ENCODE data around the gene FLVCR1. TPM values are rescaled to one million over a fixed set of nuclear protein-coding genes. Genes with fewer than 3 reads are reported as not detected.
A peak's percentile ranks its signal among the peaks of the same experiment; 100 is the strongest.

Gene FLVCR1
- 10 to 100 TPM; 11.4 to 16.7 TPM for total RNA-seq

DNA sequence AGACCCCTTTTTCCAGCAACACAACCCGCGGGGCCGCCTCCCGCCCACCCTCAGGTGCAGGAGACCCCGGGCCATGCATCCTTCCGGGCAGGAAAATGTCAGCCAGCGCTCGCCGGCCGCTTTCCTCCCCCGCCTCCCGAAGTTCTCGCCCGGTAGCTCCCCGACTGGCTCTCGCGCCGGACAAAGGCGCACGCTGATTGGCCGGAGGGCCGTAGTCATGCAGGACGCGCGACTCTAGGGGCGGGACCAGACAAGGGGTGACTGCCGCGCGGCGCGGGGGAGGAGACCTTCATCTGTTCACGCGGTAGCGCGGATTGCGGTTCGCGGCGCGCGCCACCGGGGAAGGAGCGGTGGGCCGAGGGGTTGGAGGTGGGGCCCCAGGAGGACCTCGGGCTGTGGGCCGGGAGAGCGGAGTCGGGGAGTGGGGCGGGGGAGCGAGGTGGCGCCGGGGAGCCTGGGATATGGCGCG is at the start of gene FLVCR1:
FLVCR1 (plus strand) TSS at position 284 of the 469 bp plus-strand sequence; CDS start at position 462, 178 bp downstream.
- Mint-ChIP-seq H3K36me3 (ENCODE audit: low read depth) (peaks cover 11% of the 10 kb centered on the region), H3K4me3 (no peak within 1 kb of the TSS), H3K27ac (peak within 1 kb of the TSS; percentile 98), H3K9me3 (no peaks in the 10 kb centered on the region), H3K4me1 (peaks cover 27% of the 10 kb centered on the region), H3K27me3 (no peaks in the 10 kb centered on the region)
- DNase-seq: peak; percentile 98
- ChIA-PET POLR2A (interaction anchor here (0.5 to 0.6 kb wide), 2 partner anchors 67 to 249 kb away, joined by 3 read pairs; partner anchors contain the start of gene ATF3), CTCF (interaction anchor here (0.7 kb wide), 1 partner anchor 361 kb away, joined by 3 read pairs; no protein-coding TSS in a partner anchor)

DNA sequence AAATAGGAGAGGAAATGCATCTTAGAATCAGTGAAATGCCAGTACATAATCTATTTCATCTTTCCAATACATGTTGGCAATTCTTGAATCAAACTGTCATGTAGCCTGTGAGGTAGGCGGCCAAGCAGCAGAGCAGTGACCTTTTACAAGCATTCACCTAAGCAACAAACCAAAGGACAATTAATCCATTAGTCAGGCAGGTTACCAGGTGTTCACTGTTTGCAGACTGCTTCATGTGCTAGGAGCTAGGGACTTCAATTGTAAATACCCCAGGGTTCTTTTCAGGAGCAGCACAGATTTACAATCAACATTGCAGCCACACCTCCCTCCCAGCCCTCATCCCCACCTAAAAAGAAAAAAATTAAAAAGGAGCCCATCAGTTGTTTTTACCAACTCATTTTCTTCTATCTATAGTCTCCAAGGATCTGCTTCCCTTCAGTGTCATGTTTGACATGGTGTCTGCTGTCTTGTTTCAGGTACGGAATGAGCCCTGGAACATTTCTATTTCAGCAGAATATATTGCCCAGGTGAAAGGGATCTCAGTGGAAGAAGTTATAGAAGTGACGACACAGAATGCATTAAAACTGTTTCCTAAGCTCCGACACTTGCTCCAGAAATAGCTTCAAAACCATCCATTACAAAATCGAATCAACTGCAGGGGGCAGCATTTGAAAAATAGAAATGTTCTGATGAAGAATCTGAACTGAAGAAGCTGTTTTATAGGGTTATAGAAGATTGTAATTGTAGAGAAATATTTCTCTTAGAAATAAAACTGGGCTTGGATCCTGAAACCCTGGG is 43.3 kb upstream of the FLVCR1 start:
- H3K4me3 Mint-ChIP-seq: no peak overlapping the region
- H3K36me3 Mint-ChIP-seq (ENCODE audit: low read depth): no peaks in the 10 kb centered on the region
- peak; percentile 22 for DNase-seq
- H3K9me3 Mint-ChIP-seq: no peaks in the 10 kb centered on the region
- peaks cover 2% of the 10 kb centered on the region for H3K4me1 Mint-ChIP-seq
- CTCF ChIA-PET: interaction anchor here (0.9 to 1.2 kb wide), 4 partner anchors 9 to 180 kb away, joined by 3 read pairs; no protein-coding TSS in a partner anchor
- POLR2A ChIA-PET: no interaction called here
- H3K27ac Mint-ChIP-seq: no peak overlapping the region
- H3K27me3 Mint-ChIP-seq: no peaks in the 10 kb centered on the region

DNA sequence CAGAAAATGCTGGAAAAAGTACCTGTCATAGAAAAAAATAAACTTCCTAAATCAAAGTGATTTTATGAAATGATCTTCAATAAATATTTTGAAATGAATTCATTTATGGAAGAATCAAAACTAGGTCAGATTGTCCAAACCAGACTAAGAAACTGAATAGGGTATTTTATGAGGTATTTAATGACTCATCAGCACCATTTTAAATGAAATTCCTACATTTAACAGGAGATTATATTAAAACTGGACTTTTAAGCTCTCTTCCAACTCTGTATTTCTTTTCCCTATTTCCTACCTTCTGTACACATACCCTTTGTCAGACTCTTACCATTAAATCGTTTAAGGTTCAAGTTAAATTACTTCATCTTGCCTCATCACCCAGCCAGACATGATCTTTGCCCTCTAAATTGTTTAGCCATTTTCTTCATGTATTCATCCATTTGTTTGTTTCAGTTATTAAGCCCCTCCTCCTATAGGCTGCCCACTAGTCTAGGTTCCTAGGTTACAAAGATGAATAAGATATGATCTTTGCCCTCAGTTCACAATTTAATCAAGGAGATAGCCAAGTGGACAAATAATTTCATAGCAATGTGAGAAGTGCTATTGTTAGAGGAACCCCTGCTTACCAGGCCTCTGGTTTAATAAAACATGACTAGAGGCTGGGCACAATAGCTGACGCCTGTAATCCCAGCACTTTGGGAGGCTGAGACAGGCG is 41.4 kb upstream of the FLVCR1 start:
- DNase-seq: no peak
- Mint-ChIP-seq H3K4me3 (no peak overlapping the region), H3K9me3 (no peaks in the 10 kb centered on the region), H3K4me1 (peaks cover 3% of the 10 kb centered on the region), H3K36me3 (ENCODE audit: low read depth) (no peaks in the 10 kb centered on the region), H3K27ac (no peak overlapping the region), H3K27me3 (no peaks in the 10 kb centered on the region)
- ChIA-PET CTCF (no interaction called here), POLR2A (no interaction called here)

DNA sequence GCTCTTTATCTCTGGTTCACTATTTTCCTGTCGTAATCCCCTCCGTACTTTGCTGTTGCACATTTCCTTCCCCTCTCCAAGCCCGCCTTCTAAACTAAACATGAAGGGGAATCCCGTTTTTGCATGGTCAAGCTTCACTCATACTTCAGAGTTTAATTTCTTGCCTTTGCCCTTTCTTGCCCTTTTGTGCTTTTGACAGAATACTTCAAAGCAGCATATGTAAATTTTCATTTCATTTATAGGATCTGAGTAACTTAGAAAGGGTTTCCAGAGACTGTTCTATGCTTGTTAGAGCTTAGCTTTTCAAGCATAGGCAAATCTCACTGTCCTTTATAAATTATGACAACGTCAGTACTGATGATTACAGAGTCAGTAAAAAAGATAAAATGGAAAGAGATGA is 38.3 kb upstream of the FLVCR1 start:
- H3K9me3 Mint-ChIP-seq: peaks cover 8% of the 10 kb centered on the region
- no peak overlapping the region for H3K27ac Mint-ChIP-seq
- CTCF ChIA-PET: interaction anchor here (0.5 to 0.6 kb wide), 2 partner anchors 16 to 164 kb away, joined by 3 read pairs; no protein-coding TSS in a partner anchor
- no peak overlapping the region for H3K4me3 Mint-ChIP-seq
- POLR2A ChIA-PET: interaction anchor here (0.6 kb wide), 1 partner anchor 83 kb away, joined by 3 read pairs; no protein-coding TSS in a partner anchor
- no peaks in the 10 kb centered on the region for H3K27me3 Mint-ChIP-seq
- H3K4me1 Mint-ChIP-seq: peaks cover 3% of the 10 kb centered on the region
- no peaks in the 10 kb centered on the region for H3K36me3 Mint-ChIP-seq (ENCODE audit: low read depth)
- no peak for DNase-seq

DNA sequence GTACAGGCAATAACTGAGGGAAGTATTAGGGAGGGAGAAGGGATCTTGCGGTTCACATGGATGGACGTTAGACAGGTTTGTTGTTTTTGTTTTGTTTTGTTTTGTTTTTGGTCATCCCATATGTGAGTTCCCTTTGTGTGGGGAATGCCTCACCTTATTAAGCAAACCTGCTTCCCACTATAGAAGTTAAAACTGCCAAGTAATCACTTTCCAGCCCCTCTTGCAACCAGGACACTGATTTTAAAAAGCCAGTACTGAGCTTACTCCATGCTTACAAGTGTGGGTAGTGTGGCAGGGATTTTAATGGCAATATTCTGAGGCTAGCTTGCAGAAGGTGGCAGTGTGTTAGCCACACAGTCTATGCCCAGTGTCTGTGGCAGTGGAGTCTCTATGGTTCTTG is 37.1 kb upstream of the FLVCR1 start:
- H3K4me1 Mint-ChIP-seq: peaks cover 3% of the 10 kb centered on the region
- DNase-seq: no peak
- H3K36me3 Mint-ChIP-seq (ENCODE audit: low read depth): no peaks in the 10 kb centered on the region
- peaks cover 15% of the 10 kb centered on the region for H3K9me3 Mint-ChIP-seq
- no peaks in the 10 kb centered on the region for H3K27me3 Mint-ChIP-seq
- POLR2A ChIA-PET: no interaction called here
- CTCF ChIA-PET: interaction anchor here (0.9 kb wide), 1 partner anchor 174 kb away, joined by 3 read pairs; no protein-coding TSS in a partner anchor
- no peak overlapping the region for H3K4me3 Mint-ChIP-seq
- no peak overlapping the region for H3K27ac Mint-ChIP-seq

DNA sequence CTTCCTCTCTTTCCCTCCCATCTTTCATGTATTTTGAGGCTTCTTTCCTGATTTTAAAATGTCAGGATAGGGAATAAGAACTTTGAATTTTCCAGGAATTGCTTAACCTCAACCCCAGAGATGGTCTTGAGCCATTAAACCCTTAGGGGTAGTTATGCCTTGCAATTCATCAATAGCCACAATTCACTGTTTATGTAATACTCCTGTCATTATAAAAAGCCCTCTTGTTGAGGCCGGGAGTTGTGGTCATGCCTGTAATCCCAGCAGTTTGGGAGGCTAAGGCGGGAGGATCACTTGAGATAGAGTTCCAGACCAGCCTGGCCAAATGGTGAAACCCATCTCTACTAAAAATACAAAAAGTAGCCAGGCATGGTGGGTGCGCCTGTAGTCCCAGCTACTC is 35.1 kb upstream of the FLVCR1 start:
- CTCF ChIA-PET: interaction anchor here (0.5 to 1.3 kb wide), 2 partner anchors 8 to 18 kb away, joined by 3 read pairs; no protein-coding TSS in a partner anchor
- no peak overlapping the region for H3K27ac Mint-ChIP-seq
- H3K4me1 Mint-ChIP-seq: peaks cover 3% of the 10 kb centered on the region
- no peak for DNase-seq
- no peaks in the 10 kb centered on the region for H3K27me3 Mint-ChIP-seq
- POLR2A ChIA-PET: no interaction called here
- peaks cover 21% of the 10 kb centered on the region for H3K9me3 Mint-ChIP-seq
- no peaks in the 10 kb centered on the region for H3K36me3 Mint-ChIP-seq (ENCODE audit: low read depth)
- H3K4me3 Mint-ChIP-seq: no peak overlapping the region

DNA sequence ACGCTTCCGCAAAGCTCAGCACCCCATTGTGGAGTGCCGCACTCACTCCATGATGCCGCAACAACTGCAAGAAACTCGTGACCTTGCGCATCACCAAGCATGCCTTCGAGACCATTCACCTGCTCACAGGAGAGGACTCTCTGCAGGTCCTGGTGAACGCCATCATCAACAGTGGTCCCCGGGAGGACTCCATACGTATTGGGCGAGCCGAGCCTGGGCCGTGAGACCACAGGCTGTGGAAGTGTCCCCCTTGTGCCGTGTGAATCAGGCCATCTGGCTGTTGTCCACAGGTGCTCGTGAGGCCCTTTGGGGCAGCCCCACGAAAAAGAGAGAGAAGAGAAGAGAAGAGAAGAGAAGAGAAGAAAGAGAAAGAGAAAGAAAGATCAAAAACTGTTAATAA is 33.9 kb upstream of the FLVCR1 start:
- ChIA-PET CTCF (interaction anchor here (0.6 kb wide), 1 partner anchor 315 kb away, joined by 3 read pairs; no protein-coding TSS in a partner anchor), POLR2A (no interaction called here)

DNA sequence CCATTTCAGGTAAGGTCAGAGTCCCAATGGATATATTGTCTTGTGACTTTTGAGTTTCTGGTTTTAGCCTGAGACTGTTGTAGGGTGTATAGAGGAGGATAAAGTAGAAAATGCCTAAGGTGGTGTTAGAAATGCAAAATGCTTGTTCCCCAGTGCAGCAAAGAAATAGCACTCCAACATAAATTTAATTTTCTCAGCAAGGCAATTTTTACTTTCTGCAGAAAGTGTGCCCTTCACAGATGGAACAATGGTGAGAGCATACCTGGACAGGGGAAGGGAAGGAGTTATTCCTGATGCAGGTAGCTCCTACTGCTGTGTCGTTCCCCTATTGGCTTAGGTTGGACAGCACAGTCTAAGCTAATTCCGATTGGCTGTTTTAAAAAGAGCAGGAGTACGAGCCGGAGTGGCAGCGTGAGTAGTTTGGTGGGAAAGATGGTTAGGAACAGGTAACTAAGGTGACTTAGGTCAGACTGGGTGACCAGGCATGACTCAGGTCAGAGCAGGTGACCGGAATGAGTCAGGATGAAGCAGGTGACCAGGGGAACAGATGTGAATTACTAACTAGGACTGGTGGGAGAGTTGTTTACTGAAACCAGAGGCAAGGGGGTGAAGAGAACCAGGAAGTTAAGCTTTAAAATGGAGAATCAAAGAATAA is 32.1 kb upstream of the FLVCR1 start:
- Mint-ChIP-seq H3K4me3 (no peak overlapping the region), H3K36me3 (ENCODE audit: low read depth) (no peaks in the 10 kb centered on the region), H3K4me1 (no peaks in the 10 kb centered on the region), H3K27ac (no peak overlapping the region), H3K9me3 (peaks cover 21% of the 10 kb centered on the region), H3K27me3 (no peaks in the 10 kb centered on the region)
- CTCF ChIA-PET: no interaction called here
- DNase-seq: no peak
- POLR2A ChIA-PET: no interaction called here

More for the DNA sequence above, 33.9 kb upstream of the FLVCR1 start:
- Mint-ChIP-seq H3K36me3 (ENCODE audit: low read depth) (no peaks in the 10 kb centered on the region), H3K27me3 (no peaks in the 10 kb centered on the region), H3K4me1 (peaks cover 3% of the 10 kb centered on the region), H3K27ac (no peak overlapping the region), H3K9me3 (peaks cover 21% of the 10 kb centered on the region), H3K4me3 (no peak overlapping the region)
- no peak for DNase-seq

DNA sequence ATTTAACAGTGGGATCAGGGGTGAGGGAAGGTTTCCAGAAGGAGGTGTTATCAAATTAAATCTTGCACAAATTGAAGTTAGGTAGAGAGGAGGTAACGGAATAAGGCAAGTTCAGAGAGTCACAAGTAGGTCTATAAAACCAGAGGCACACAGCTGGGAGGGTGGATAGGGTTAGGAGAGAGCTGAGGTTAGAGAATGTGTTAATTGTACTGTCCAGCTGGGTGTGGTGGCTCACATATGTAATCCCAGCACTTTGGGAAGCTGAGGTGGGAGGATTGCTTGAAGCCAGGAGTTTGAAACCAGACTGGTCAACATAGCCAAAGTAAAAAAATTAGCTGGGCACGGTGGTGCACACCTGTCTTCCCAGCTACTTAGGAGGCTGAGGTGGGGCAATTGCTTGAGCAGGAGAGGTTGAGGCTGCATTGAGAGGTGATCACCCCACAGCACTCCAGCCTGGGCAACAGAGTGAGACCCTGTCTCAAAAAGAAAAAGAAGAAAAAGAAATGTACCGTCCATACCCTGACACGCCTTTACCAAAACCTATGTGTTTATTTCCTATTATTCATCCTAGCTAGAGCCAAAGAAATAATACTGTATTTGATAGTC is 30.8 kb upstream of the FLVCR1 start:
- Mint-ChIP-seq H3K9me3 (peaks cover 21% of the 10 kb centered on the region), H3K4me1 (peaks cover 4% of the 10 kb centered on the region), H3K27me3 (no peaks in the 10 kb centered on the region), H3K27ac (no peak overlapping the region), H3K36me3 (ENCODE audit: low read depth) (no peaks in the 10 kb centered on the region), H3K4me3 (no peak overlapping the region)
- DNase-seq: no peak
- ChIA-PET CTCF (interaction anchor here (1.1 to 1.5 kb wide), 3 partner anchors 11 to 75 kb away, joined by 3 to 4 read pairs (median 3); no protein-coding TSS in a partner anchor), POLR2A (no interaction called here)

DNA sequence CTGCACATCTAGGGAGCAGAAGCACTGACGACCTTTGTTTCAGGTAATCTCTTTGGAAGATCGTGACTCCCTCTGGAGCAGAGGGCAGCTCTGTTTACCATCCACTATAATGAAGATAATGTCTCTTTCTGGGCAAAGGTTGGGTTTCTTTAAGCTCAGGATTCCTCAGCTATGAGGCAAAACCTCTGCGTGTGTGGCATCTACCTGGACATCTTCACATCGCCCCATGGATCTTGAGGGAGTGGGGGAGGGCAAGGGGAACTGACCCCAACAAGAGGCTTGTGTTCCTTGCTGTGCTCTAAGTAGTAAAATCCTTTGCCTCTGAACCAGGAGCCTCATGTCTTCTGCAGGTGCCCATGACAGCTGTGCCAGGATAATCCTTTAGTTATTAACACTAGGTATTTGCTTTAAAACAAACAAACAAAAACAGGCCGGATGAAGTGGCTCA is 30.2 kb upstream of the FLVCR1 start:
- Mint-ChIP-seq H3K27me3 (no peaks in the 10 kb centered on the region), H3K4me1 (peaks cover 4% of the 10 kb centered on the region), H3K36me3 (ENCODE audit: low read depth) (no peaks in the 10 kb centered on the region), H3K9me3 (peaks cover 21% of the 10 kb centered on the region), H3K4me3 (no peak overlapping the region), H3K27ac (no peak overlapping the region)
- POLR2A ChIA-PET: no interaction called here
- CTCF ChIA-PET: interaction anchor here (0.6 to 1.5 kb wide), 3 partner anchors 10 to 176 kb away, joined by 3 to 6 read pairs (median 4); no protein-coding TSS in a partner anchor
- DNase-seq: no peak

DNA sequence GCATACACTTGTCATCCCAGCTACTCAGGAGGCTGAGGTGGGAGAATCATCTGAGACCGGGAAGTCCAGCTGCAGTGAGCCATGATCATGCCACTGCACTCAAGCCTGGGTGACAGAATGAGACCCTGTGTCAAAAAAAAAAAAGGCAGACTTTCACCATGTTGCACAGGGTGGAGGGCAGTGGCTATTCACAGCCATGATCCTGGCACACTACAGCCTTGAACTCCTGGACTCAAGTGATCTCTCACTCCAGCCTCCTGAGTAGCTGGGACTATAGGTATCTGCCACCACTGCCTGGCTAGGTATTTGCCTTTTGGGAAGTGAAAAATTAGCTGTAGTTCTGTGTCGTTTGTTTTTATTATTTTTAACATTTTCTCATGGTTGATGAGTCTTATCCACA is 29.7 kb upstream of the FLVCR1 start:
- CTCF ChIA-PET: interaction anchor here (0.6 to 1.5 kb wide), 5 partner anchors 9 to 207 kb away, joined by 3 to 6 read pairs (median 3); no protein-coding TSS in a partner anchor
- H3K4me3 Mint-ChIP-seq: no peak overlapping the region
- H3K27me3 Mint-ChIP-seq: no peaks in the 10 kb centered on the region
- POLR2A ChIA-PET: no interaction called here
- no peak overlapping the region for H3K27ac Mint-ChIP-seq
- peaks cover 21% of the 10 kb centered on the region for H3K9me3 Mint-ChIP-seq
- peaks cover 4% of the 10 kb centered on the region for H3K4me1 Mint-ChIP-seq
- H3K36me3 Mint-ChIP-seq (ENCODE audit: low read depth): no peaks in the 10 kb centered on the region
- no peak for DNase-seq

Data from activated CD4-positive, alpha-beta T cell treated with anti-CD3 and anti-CD28 coated beads, Interleukin-2, amount 10 ng/mL, durations not matched to agents 7 days and 5 days (primary cell).